ENCODE data around the gene MRPL38.

MRPL38 gene

GRCh38 chr17:75917917-75918445 lies 13.3 kb upstream of the MRPL38 start:
- DNase-seq = no peak

- DNase-seq = no peak
Observed at GRCh38 chr17:75917141-75917916, 12.6 kb upstream of the MRPL38 start.

- no peak for DNase-seq
Observed at GRCh38 chr17:75915268-75915667, 10.6 kb upstream of the MRPL38 start.

- no peak for DNase-seq
Observed at GRCh38 chr17:75914643-75915267, 10.1 kb upstream of the MRPL38 start.

- DNase-seq = no peak
Observed at GRCh38 chr17:75913537-75914210, 9.0 kb upstream of the MRPL38 start.

GRCh38 chr17:75910699-75911098 lies 6.0 kb upstream of the MRPL38 start:
- no peak for DNase-seq

GRCh38 chr17:75909812-75910274 lies 5.2 kb upstream of the MRPL38 start:
- DNase-seq = no peak

GRCh38 chr17:75909051-75909811 lies 4.5 kb upstream of the MRPL38 start:
- no peak for DNase-seq

- DNase-seq = no peak
Observed at GRCh38 chr17:75908201-75908600, 3.5 kb upstream of the MRPL38 start.

GRCh38 chr17:75906143-75906884 lies 1.6 kb upstream of the MRPL38 start:
- DNase-seq = no peak

- DNase-seq = no peak
Observed at GRCh38 chr17:75902406-75902805, 2.3 kb downstream of the MRPL38 start.

- no peak for DNase-seq
Observed at GRCh38 chr17:75901727-75902126, 3.0 kb downstream of the MRPL38 start.

- no peak for DNase-seq
Observed at GRCh38 chr17:75900691-75901533, 3.8 kb downstream of the MRPL38 start.

- DNase-seq = no peak
Observed at GRCh38 chr17:75899767-75900468, 4.8 kb downstream of the MRPL38 start.

- no peak for DNase-seq
Observed at GRCh38 chr17:75899353-75899752, 5.3 kb downstream of the MRPL38 start.

- DNase-seq = no peak
Observed at GRCh38 chr17:75898791-75899190, 5.9 kb downstream of the MRPL38 start.

GRCh38 chr17:75898065-75898464 lies 6.6 kb downstream of the MRPL38 start:
- no peak for DNase-seq

- DNase-seq = no peak
Observed at GRCh38 chr17:75897160-75898019, 7.3 kb downstream of the MRPL38 start.

- peak; percentile 82 for DNase-seq
Observed at GRCh38 chr17:75896415-75897159, 8.1 kb downstream of the MRPL38 start, which contains the start of gene TRIM65. TSS of gene TRIM65 (minus strand) at chr17:75896951. CDS start at chr17:75896937, 14 bp downstream.

Data from CD4-positive, alpha-beta T cell treated with Interleukin-21 for 1 hour (primary cell).